Astrocyte (in vitro differentiated cells and primary cell): Measurements from ENCODE around the gene CCDC191. TPM values are rescaled to one million over a fixed set of nuclear protein-coding genes. Genes with fewer than 3 reads are reported as not detected.

Experiments
- DNase-seq: peaks from one replicate; pipeline ENCODE4 v3.0.0-alpha.2; 2010; ENCODE audit warnings: low read depth
- FAIRE-seq: peaks from 2 replicates; lab custom pipeline; 2011; peaks lifted over from hg19 to GRCh38; lab: Jason Lieb, UNC
- H2AFZ ChIP-seq: 2 replicates; pipeline ENCODE4 v1.6.0; 2012; ENCODE audit warnings: low read depth, low read length, inconsistent platforms
- H3K27ac ChIP-seq: 2 replicates; pipeline ENCODE4 v1.5.1; 2011; ENCODE audit warnings: low read depth, low read length, inconsistent platforms
- H3K27me3 ChIP-seq: 2 replicates; pipeline ENCODE4 v1.6.0; 2011; ENCODE audit warnings: low read length, inconsistent platforms; ENCODE audit not compliant: insufficient read depth
- H3K36me3 ChIP-seq: 2 replicates; pipeline ENCODE4 v1.5.1; 2011; ENCODE audit warnings: low read length, inconsistent platforms; ENCODE audit not compliant: insufficient read depth
- H3K4me1 ChIP-seq: 2 replicates; pipeline ENCODE4 v1.5.1; 2011; ENCODE audit warnings: low read length, inconsistent platforms; ENCODE audit not compliant: insufficient read depth
- H3K4me2 ChIP-seq: 2 replicates; pipeline ENCODE4 v1.6.0; 2012; ENCODE audit warnings: low read length, inconsistent platforms
- H3K4me3 ChIP-seq: 2 replicates; pipeline ENCODE4 v1.5.1; 2011; ENCODE audit warnings: low read depth, mild to moderate bottlenecking, low read length, inconsistent platforms; ENCODE audit not compliant: insufficient read depth
- H3K79me2 ChIP-seq: 2 replicates; pipeline ENCODE4 v1.6.0; 2012; ENCODE audit warnings: mild to moderate bottlenecking, low read length, inconsistent platforms; ENCODE audit not compliant: insufficient read depth
- H3K9ac ChIP-seq: 2 replicates; pipeline ENCODE4 v1.6.0; 2012; ENCODE audit warnings: mild to moderate bottlenecking, low read length, inconsistent platforms
- H3K9me3 ChIP-seq: 2 replicates; pipeline ENCODE4 v1.5.1; 2012; ENCODE audit warnings: low read depth, mild to moderate bottlenecking, low read length, inconsistent platforms; ENCODE audit not compliant: insufficient read depth
- H4K20me1 ChIP-seq: 2 replicates; pipeline ENCODE4 v1.6.0; 2012; ENCODE audit warnings: low read length, inconsistent platforms; ENCODE audit not compliant: insufficient read depth
- H3K27ac Mint-ChIP-seq: one replicate; pipeline ENCODE4 v1.8.0; 2021; ENCODE audit warnings: mild to moderate bottlenecking, mixed read lengths; ENCODE audit not compliant: unreplicated experiment
- H3K27me3 Mint-ChIP-seq: one replicate; pipeline ENCODE4 v1.8.0; 2021; ENCODE audit warnings: low read depth, mixed read lengths; ENCODE audit not compliant: unreplicated experiment
- H3K36me3 Mint-ChIP-seq: one replicate; pipeline ENCODE4 v1.8.0; 2021; ENCODE audit warnings: low read depth, mixed read lengths; ENCODE audit not compliant: unreplicated experiment
- H3K4me1 Mint-ChIP-seq: one replicate; pipeline ENCODE4 v1.8.0; 2021; ENCODE audit warnings: low read depth, mixed read lengths; ENCODE audit not compliant: unreplicated experiment
- H3K4me3 Mint-ChIP-seq: one replicate; pipeline ENCODE4 v1.8.0; 2021; ENCODE audit warnings: mild to moderate bottlenecking, moderate library complexity, mixed read lengths; ENCODE audit not compliant: unreplicated experiment
- H3K9me3 Mint-ChIP-seq: one replicate; pipeline ENCODE4 v1.8.0; 2021; ENCODE audit warnings: mild to moderate bottlenecking, mixed read lengths; ENCODE audit not compliant: unreplicated experiment
- EZH2 ChIP-seq: IDR thresholded peaks from 2 replicates; pipeline ENCODE4 v1.6.1; 2012; ENCODE audit warnings: mild to moderate bottlenecking, low read length, inconsistent platforms; ENCODE audit not compliant: insufficient read depth
- total RNA-seq: library from RNA; stranded (reverse); gene quantifications from 2 replicates; pipeline ENCODE4 v1.2.1, GENCODE V29; 2021
- TF ChIP-seq, protein P1 (sequence below): IDR thresholded peaks from 2 replicates; pipeline ENCODE4 v1.5.1; 2011; ENCODE audit warnings: low read depth, mild to moderate bottlenecking, inconsistent platforms, low read length, moderate library complexity; ENCODE audit not compliant: insufficient read depth

CCDC191 gene
- total RNA-seq, 1 donor from 2014 or later = 2.5 TPM

GRCh38 chr3:114026331-114026730 lies 30.0 kb downstream of the CCDC191 start:
- Histone ChIP-seq H3K9ac (no peak overlapping the region), H3K36me3 (no peaks in the 10 kb centered on the region), H3K27me3 (no peaks in the 10 kb centered on the region), H3K4me2 (no peak overlapping the region), H3K79me2 (no peaks in the 10 kb centered on the region), H3K4me3 (no peak overlapping the region), H2AFZ (no peak overlapping the region), H3K27ac (no peak overlapping the region), H3K4me1 (no peaks in the 10 kb centered on the region), H4K20me1 (no peaks in the 10 kb centered on the region), H3K9me3 (no peaks in the 10 kb centered on the region)
- no peaks in the 10 kb centered on the region for H3K9me3 Mint-ChIP-seq
- no peak for FAIRE-seq
- no peaks in the 10 kb centered on the region for H3K4me1 Mint-ChIP-seq
- peaks cover 2% of the 10 kb centered on the region for H3K36me3 Mint-ChIP-seq
- no peak overlapping the region for H3K27ac Mint-ChIP-seq
- no peak overlapping the region for H3K4me3 Mint-ChIP-seq
- no peak for DNase-seq
- TF ChIP-seq, protein P1, sequence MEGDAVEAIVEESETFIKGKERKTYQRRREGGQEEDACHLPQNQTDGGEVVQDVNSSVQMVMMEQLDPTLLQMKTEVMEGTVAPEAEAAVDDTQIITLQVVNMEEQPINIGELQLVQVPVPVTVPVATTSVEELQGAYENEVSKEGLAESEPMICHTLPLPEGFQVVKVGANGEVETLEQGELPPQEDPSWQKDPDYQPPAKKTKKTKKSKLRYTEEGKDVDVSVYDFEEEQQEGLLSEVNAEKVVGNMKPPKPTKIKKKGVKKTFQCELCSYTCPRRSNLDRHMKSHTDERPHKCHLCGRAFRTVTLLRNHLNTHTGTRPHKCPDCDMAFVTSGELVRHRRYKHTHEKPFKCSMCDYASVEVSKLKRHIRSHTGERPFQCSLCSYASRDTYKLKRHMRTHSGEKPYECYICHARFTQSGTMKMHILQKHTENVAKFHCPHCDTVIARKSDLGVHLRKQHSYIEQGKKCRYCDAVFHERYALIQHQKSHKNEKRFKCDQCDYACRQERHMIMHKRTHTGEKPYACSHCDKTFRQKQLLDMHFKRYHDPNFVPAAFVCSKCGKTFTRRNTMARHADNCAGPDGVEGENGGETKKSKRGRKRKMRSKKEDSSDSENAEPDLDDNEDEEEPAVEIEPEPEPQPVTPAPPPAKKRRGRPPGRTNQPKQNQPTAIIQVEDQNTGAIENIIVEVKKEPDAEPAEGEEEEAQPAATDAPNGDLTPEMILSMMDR = no peak
- no peak for TF ChIP-seq EZH2
- no peaks in the 10 kb centered on the region for H3K27me3 Mint-ChIP-seq

DNA sequence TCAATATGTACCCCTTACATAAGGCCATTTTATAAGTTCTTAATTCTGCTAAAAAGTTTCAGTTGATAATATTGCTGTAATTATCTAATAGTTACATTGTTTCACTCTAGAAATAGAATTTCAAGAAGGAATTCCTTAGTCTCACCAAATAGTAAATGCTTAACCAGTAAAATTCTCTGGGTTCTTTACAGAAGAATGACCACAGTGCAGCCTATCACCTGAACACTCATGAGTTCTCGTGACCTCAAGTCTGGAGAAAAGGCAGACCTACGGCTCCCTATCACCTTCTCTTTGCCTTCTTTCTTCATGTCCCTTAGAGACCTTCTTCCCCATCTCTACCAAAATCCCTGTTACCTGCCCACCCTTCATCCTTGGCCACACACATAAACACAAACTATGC lies 30.9 kb downstream of the CCDC191 start:
- FAIRE-seq (no peak), DNase-seq (no peak)
- Histone ChIP-seq H3K4me1 (no peaks in the 10 kb centered on the region), H3K4me3 (no peak overlapping the region), H3K27ac (no peak overlapping the region), H4K20me1 (no peaks in the 10 kb centered on the region), H3K9ac (no peak overlapping the region), H2AFZ (no peak overlapping the region), H3K9me3 (no peaks in the 10 kb centered on the region), H3K79me2 (no peaks in the 10 kb centered on the region), H3K27me3 (no peaks in the 10 kb centered on the region), H3K4me2 (no peak overlapping the region), H3K36me3 (no peaks in the 10 kb centered on the region)
- Mint-ChIP-seq H3K9me3 (no peaks in the 10 kb centered on the region), H3K27me3 (no peaks in the 10 kb centered on the region), H3K4me3 (no peak overlapping the region), H3K27ac (no peak overlapping the region), H3K36me3 (peaks cover 2% of the 10 kb centered on the region), H3K4me1 (no peaks in the 10 kb centered on the region)
- TF ChIP-seq EZH2 = no peak

- Histone ChIP-seq H3K27ac (no peak overlapping the region), H3K4me2 (no peak overlapping the region), H3K4me1 (no peaks in the 10 kb centered on the region), H3K4me3 (no peak overlapping the region), H3K79me2 (no peaks in the 10 kb centered on the region), H3K27me3 (no peaks in the 10 kb centered on the region), H4K20me1 (no peaks in the 10 kb centered on the region), H3K9me3 (no peaks in the 10 kb centered on the region), H3K9ac (no peak overlapping the region), H2AFZ (no peak overlapping the region), H3K36me3 (no peaks in the 10 kb centered on the region)
- Mint-ChIP-seq H3K27me3 (no peaks in the 10 kb centered on the region), H3K27ac (no peak overlapping the region), H3K9me3 (no peaks in the 10 kb centered on the region), H3K36me3 (peaks cover 2% of the 10 kb centered on the region), H3K4me1 (no peaks in the 10 kb centered on the region), H3K4me3 (no peak overlapping the region)
- no peak for TF ChIP-seq EZH2
- TF ChIP-seq, protein P1 = no peak
- FAIRE-seq (no peak), DNase-seq (peak; percentile 7)
Measured at GRCh38 chr3:114022145-114022802, 34.1 kb downstream of the CCDC191 start.
